H1 (cell line): ENCODE data around the gene FAM151A. TPM values are rescaled to one million over a fixed set of nuclear protein-coding genes. Genes with fewer than 3 reads are reported as not detected.
A peak's percentile ranks its signal among the peaks of the same experiment; 100 is the strongest.

Source experiments
- CTCF ChIA-PET: fragments of 300-600 bp; sonication (Branson Sonifier 250); formaldehyde crosslinking; loops from one replicate; lab custom pipeline; 2021; ENCODE audit not compliant: partially characterized antibody; lab: Charles Lee
- POLR2A ChIA-PET: fragments of 300-600 bp; sonication (Branson Sonifier 250); formaldehyde crosslinking; loops from one replicate; lab custom pipeline; 2021; ENCODE audit warnings: inconsistent platforms; ENCODE audit not compliant: partially characterized antibody; lab: Charles Lee
- DNase-seq, 2 experiments: peaks; one replicate each; pipeline versions ENCODE4 v3.0.0 to v3.0.0-alpha.2; 2010 to 2022; ENCODE audit warnings: low spot score in 2 of 2, low read depth in 1 of 2, mixed read lengths in 1 of 2
- FAIRE-seq: peaks from 2 replicates; lab custom pipeline; 2011; peaks lifted over from hg19 to GRCh38; lab: Jason Lieb, UNC
- H2AFZ ChIP-seq: 2 replicates; pipeline ENCODE4 v1.8.1; 2012; ENCODE audit warnings: low read length, inconsistent platforms
- H2AK5ac ChIP-seq: 2 replicates; pipeline ENCODE4 v1.6.1; 2013; ENCODE audit warnings: low read depth, low read length
- H2BK120ac ChIP-seq: replicated peaks from 2 replicates; pipeline ENCODE3; 2013; ENCODE audit warnings: low read depth, low read length, inconsistent platforms
- H2BK12ac ChIP-seq: 2 replicates; pipeline ENCODE4 v1.6.1; 2013; ENCODE audit warnings: low read depth, low read length
- H2BK15ac ChIP-seq: 2 replicates; pipeline ENCODE4 v1.6.1; 2013; ENCODE audit warnings: low read length
- H2BK20ac ChIP-seq: 2 replicates; pipeline ENCODE4 v1.6.1; 2013; ENCODE audit warnings: low read length
- H2BK5ac ChIP-seq: 2 replicates; pipeline ENCODE4 v1.6.1; 2013; ENCODE audit warnings: low read depth, low read length
- H3K14ac ChIP-seq: 2 replicates; pipeline ENCODE4 v1.6.1; 2013; ENCODE audit warnings: inconsistent platforms; ENCODE audit not compliant: insufficient read length
- H3K18ac ChIP-seq: 2 replicates; pipeline ENCODE4 v1.6.1; 2013; ENCODE audit warnings: low read length; ENCODE audit errors: extremely low read depth
- H3K23ac ChIP-seq: 2 replicates; pipeline ENCODE4 v1.6.1; 2013; ENCODE audit warnings: inconsistent platforms; ENCODE audit not compliant: insufficient read length
- H3K23me2 ChIP-seq: 2 replicates; pipeline ENCODE4 v1.6.1; 2013; ENCODE audit warnings: low read depth, low read length
- H3K27ac ChIP-seq: 2 replicates; pipeline ENCODE4 v1.6.1; 2011; ENCODE audit warnings: low read depth, low read length, inconsistent platforms
- H3K27me3 ChIP-seq, 4 experiments: replicated peaks in 1 of 4; 1 replicate in 1 of 4; 2 replicates in 3 of 4; pipeline versions ENCODE4 v1.6.1 to v1.8.1; 2011 to 2013; ENCODE audit warnings: low read length in 3 of 4, mild to moderate bottlenecking in 3 of 4, inconsistent platforms in 2 of 4, mixed read lengths in 2 of 4, moderate library complexity in 1 of 4; ENCODE audit not compliant: control insufficient read depth in 3 of 4, insufficient read depth in 3 of 4; ENCODE audit errors: extremely low read depth in 1 of 4
- H3K36me3 ChIP-seq, 4 experiments: 2 replicates each; pipeline versions ENCODE4 v1.6.1 to v1.8.1; 2011 to 2013; ENCODE audit warnings: mild to moderate bottlenecking in 4 of 4, low read length in 3 of 4, moderate library complexity in 2 of 4, control low read depth in 1 of 4, inconsistent platforms in 1 of 4; ENCODE audit not compliant: insufficient read depth in 4 of 4, control insufficient read depth in 2 of 4
- H3K4ac ChIP-seq: replicated peaks from 2 replicates; pipeline ENCODE3; 2013; ENCODE audit warnings: low read length, low read depth, mixed read lengths, inconsistent platforms; ENCODE audit not compliant: insufficient read length
- H3K4me1 ChIP-seq, 4 experiments: replicated peaks in 1 of 4; 1 replicate in 1 of 4; 2 replicates in 3 of 4; pipeline versions ENCODE4 v1.6.1 to v1.8.1; 2011 to 2013; ENCODE audit warnings: low read length in 3 of 4, inconsistent platforms in 2 of 4, mixed read lengths in 1 of 4; ENCODE audit not compliant: insufficient read depth in 4 of 4, control insufficient read depth in 3 of 4
- H3K4me2 ChIP-seq, 2 experiments: 2 replicates each; pipeline versions ENCODE4 v1.6.1 to v1.8.1; 2011 to 2013; ENCODE audit warnings: low read depth in 2 of 2, low read length in 2 of 2, control low read depth in 1 of 2, inconsistent platforms in 1 of 2, mild to moderate bottlenecking in 1 of 2; ENCODE audit not compliant: insufficient read depth in 1 of 2
- H3K4me3 ChIP-seq, 4 experiments: fragments of 200-600, 300-600 bp in 1 of 4; sonication (generic), shearing (Covaris generic), sonication (Bioruptor Twin) in 1 of 4; 2 replicates each; pipeline versions ENCODE4 v1.5.1 to v1.8.1; 2011 to 2016; ENCODE audit warnings: low read length in 4 of 4, low read depth in 3 of 4, control low read depth in 2 of 4, inconsistent platforms in 2 of 4, mild to moderate bottlenecking in 2 of 4, mixed read lengths in 1 of 4, moderate library complexity in 1 of 4; ENCODE audit not compliant: insufficient read depth in 2 of 4; ENCODE audit errors: extremely low read depth in 1 of 4
- H3K56ac ChIP-seq: replicated peaks from 2 replicates; pipeline ENCODE3; 2013; ENCODE audit warnings: low read depth, mild to moderate bottlenecking, mixed read lengths, low read length, inconsistent platforms; ENCODE audit not compliant: insufficient read length
- H3K79me1 ChIP-seq: 2 replicates; pipeline ENCODE4 v1.6.1; 2013; ENCODE audit warnings: low read depth, low read length, control low read depth
- H3K79me2 ChIP-seq, 2 experiments: 2 replicates each; pipeline versions ENCODE4 v1.6.1 to v1.8.1; 2012 to 2013; ENCODE audit warnings: low read length in 2 of 2, mild to moderate bottlenecking in 2 of 2, inconsistent platforms in 1 of 2; ENCODE audit not compliant: insufficient read depth in 2 of 2, control insufficient read depth in 1 of 2
- H3K9ac ChIP-seq, 4 experiments: replicated peaks in 1 of 4; 1 replicate in 1 of 4; 2 replicates in 3 of 4; pipeline versions ENCODE4 v1.6.1 to v1.8.1; 2011 to 2013; ENCODE audit warnings: low read depth in 3 of 4, low read length in 3 of 4, control low read depth in 2 of 4, mild to moderate bottlenecking in 2 of 4, moderate library complexity in 2 of 4, inconsistent platforms in 1 of 4; ENCODE audit errors: extremely low read depth in 1 of 4
- H3K9me3 ChIP-seq, 2 experiments: 2 replicates each; pipeline versions ENCODE4 v1.6.1 to v1.8.1; 2012 to 2013; ENCODE audit warnings: mild to moderate bottlenecking in 2 of 2, moderate library complexity in 2 of 2, control low read depth in 1 of 2, inconsistent platforms in 1 of 2, low read depth in 1 of 2, low read length in 1 of 2, mixed read lengths in 1 of 2; ENCODE audit not compliant: insufficient read depth in 2 of 2
- H4K20me1 ChIP-seq, 2 experiments: replicated peaks in 1 of 2; 2 replicates each; pipeline versions ENCODE3 to v1.8.1; 2011 to 2013; ENCODE audit warnings: inconsistent platforms in 2 of 2, low read length in 2 of 2, mild to moderate bottlenecking in 1 of 2; ENCODE audit not compliant: insufficient read depth in 2 of 2, control insufficient read depth in 1 of 2
- H4K5ac ChIP-seq: 2 replicates; pipeline ENCODE4 v1.6.1; 2013; ENCODE audit warnings: low read length, low read depth, mixed read lengths, inconsistent platforms; ENCODE audit not compliant: insufficient read length
- H4K8ac ChIP-seq: 2 replicates; pipeline ENCODE4 v1.8.0; 2013; ENCODE audit warnings: mild to moderate bottlenecking, moderate library complexity, low read length, inconsistent platforms; ENCODE audit not compliant: insufficient read depth; ENCODE audit errors: extremely low read depth
- H4K91ac ChIP-seq: replicated peaks from 2 replicates; pipeline ENCODE3; 2013; ENCODE audit warnings: low read length, mixed read lengths, inconsistent platforms; ENCODE audit not compliant: insufficient read length
- EP300 ChIP-seq, 2 experiments: IDR thresholded peaks; 1 replicate in 1 of 2; 2 replicates in 1 of 2; pipeline ENCODE4 v1.6.1; 2011 to 2012; ENCODE audit warnings: low read depth in 2 of 2, low read length in 2 of 2, mild to moderate bottlenecking in 2 of 2, borderline replicate concordance in 1 of 2, inconsistent platforms in 1 of 2, moderate library complexity in 1 of 2
- EZH2 ChIP-seq: fragments of 200-600 bp; sonication (generic); IDR thresholded peaks from 2 replicates; pipeline ENCODE4 v1.7.1; 2012; ENCODE audit warnings: low read depth, mild to moderate bottlenecking, moderate library complexity, low read length, inconsistent platforms; ENCODE audit not compliant: severe bottlenecking
- HDAC2 ChIP-seq, 2 experiments: fragments of 300-600 bp in 1 of 2; sonication (generic) in 1 of 2; IDR thresholded peaks; 2 replicates each; pipeline ENCODE4 v1.6.1; 2011 to 2012; ENCODE audit warnings: low read depth in 2 of 2, low read length in 2 of 2, mild to moderate bottlenecking in 2 of 2, moderate library complexity in 2 of 2, borderline replicate concordance in 1 of 2, inconsistent platforms in 1 of 2
- NRF1 ChIP-seq: IDR thresholded peaks from 2 replicates; pipeline ENCODE4 v1.6.1; 2011; ENCODE audit warnings: mild to moderate bottlenecking, low read depth, low read length, improper control_type of control experiment
- PHF8 ChIP-seq: fragments of 200-600 bp; sonication (generic); conservative IDR thresholded peaks from 2 replicates; pipeline ENCODE4 v1.7.1; 2012; ENCODE audit warnings: low read depth, mild to moderate bottlenecking, inconsistent platforms, low read length, moderate library complexity
- POLR2AphosphoS5 ChIP-seq: IDR thresholded peaks from 2 replicates; pipeline ENCODE4 v1.6.1; 2011; ENCODE audit warnings: low read depth, low read length
- TAF7 ChIP-seq: optimal IDR thresholded peaks from 2 replicates; pipeline ENCODE3; 2011; ENCODE audit warnings: low read depth, mild to moderate bottlenecking, inconsistent platforms, low read length, moderate library complexity, borderline replicate concordance
- TCF12 ChIP-seq: IDR thresholded peaks from 2 replicates; pipeline ENCODE4 v1.6.1; 2011; ENCODE audit warnings: low read depth, mild to moderate bottlenecking, low read length
- ZNF274 ChIP-seq: IDR thresholded peaks from 2 replicates; pipeline ENCODE4 v1.7.0; 2012; ENCODE audit warnings: low read length, borderline replicate concordance; ENCODE audit errors: extremely low read depth
- WGBS, 2 experiments: shearing (Covaris generic) in 1 of 2; methylation state at CpG; one replicate each; pipeline versions ENCODE4 v1.1.6 to v1.1.7; 2013 to 2015; ENCODE audit warnings: low lambda C conversion rate in 2 of 2, mixed read lengths in 2 of 2, inconsistent platforms in 1 of 2, low coverage in 1 of 2, missing lambda C conversion rate in 1 of 2; ENCODE audit not compliant: insufficient replicate concordance in 2 of 2, insufficient coverage in 1 of 2, insufficient read length in 1 of 2; ENCODE audit errors: extremely low coverage in 1 of 2, missing lambda C conversion rate in 1 of 2; 5-methylcytosine and 5-hydroxymethylcytosine counted together
- polyA plus RNA-seq, 7 experiments: library from polyadenylated mRNA; depleted of rRNA in 3 of 7; stranded (reverse) in 5 of 7; unstranded in 2 of 7; fragments of >200 nt in 5 of 7; fragments of 200-250 nt in 2 of 7; gene quantifications; 1 replicate in 5 of 7; 2 replicates in 1 of 7; 4 replicates in 1 of 7; pipeline versions ENCODE4 v1.2.1 to v1.2.3, GENCODE V29; 2011 to 2013; ENCODE audit warnings: missing spikeins in 2 of 7, mixed read lengths in 2 of 7
- total RNA-seq: library from RNA; stranded (reverse); fragmentation: NEBNext Ultra II Directional; extraction: Animal tissue kit (Norgen Biotek cat#: 25700); gene quantifications from 2 replicates; pipeline ENCODE4 v1.2.1, GENCODE V29; 2021
- TF ChIP-seq, protein P1 (sequence below), 3 experiments: IDR thresholded peaks; 1 replicate in 2 of 3; 2 replicates in 1 of 3; pipeline versions ENCODE4 v1.5.1 to v1.6.1; 2011; ENCODE audit warnings: low read length in 3 of 3, mild to moderate bottlenecking in 3 of 3, inconsistent platforms in 2 of 3, low read depth in 1 of 3, moderate library complexity in 1 of 3; ENCODE audit not compliant: insufficient read depth in 1 of 3; ENCODE audit errors: control extremely low read depth in 1 of 3

The FAM151A gene
- total and polyA plus RNA-seq, 2 of the 8 experiments (the other 6 are each of a cell fraction or from before 2014, with no cell fraction given): not detected

DNA sequence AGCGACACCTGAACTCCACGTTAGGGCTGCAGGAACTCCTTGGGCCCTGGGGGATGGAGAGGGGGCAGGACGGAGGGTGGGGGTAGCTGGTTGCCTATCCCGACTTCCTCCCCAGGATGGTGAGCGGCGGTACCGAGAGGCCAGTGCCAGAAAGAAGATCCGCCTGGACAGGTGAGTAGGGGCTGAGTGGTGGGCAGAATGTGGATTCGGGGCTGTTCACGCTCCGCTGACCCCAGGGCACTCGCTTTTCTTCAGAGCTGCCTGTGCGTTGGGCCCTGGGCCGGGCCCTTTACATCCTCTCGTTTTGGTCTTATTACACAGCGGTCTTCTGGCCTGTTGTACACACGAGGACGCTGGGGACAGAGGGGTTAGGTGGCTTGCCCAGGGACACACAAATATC, 20.8 kb downstream of the FAM151A start:
- POLR2A ChIA-PET: interaction anchor here (1.1 kb wide), 1 partner anchor 10 kb away, joined by 3 read pairs; no protein-coding TSS in a partner anchor
- TF ChIP-seq ZNF274: no peak
- TF ChIP-seq EZH2: no peak
- no peak for TF ChIP-seq EP300 (IDR thresholded peaks at IDR 0.05; ENCODE audit: borderline replicate concordance in 1 of 2, low read depth in 2 of 2, low read length in 2 of 2)
- TF ChIP-seq PHF8: no peak
- TF ChIP-seq, protein P1, sequence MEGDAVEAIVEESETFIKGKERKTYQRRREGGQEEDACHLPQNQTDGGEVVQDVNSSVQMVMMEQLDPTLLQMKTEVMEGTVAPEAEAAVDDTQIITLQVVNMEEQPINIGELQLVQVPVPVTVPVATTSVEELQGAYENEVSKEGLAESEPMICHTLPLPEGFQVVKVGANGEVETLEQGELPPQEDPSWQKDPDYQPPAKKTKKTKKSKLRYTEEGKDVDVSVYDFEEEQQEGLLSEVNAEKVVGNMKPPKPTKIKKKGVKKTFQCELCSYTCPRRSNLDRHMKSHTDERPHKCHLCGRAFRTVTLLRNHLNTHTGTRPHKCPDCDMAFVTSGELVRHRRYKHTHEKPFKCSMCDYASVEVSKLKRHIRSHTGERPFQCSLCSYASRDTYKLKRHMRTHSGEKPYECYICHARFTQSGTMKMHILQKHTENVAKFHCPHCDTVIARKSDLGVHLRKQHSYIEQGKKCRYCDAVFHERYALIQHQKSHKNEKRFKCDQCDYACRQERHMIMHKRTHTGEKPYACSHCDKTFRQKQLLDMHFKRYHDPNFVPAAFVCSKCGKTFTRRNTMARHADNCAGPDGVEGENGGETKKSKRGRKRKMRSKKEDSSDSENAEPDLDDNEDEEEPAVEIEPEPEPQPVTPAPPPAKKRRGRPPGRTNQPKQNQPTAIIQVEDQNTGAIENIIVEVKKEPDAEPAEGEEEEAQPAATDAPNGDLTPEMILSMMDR (IDR thresholded peaks at IDR 0.05; ENCODE audit: control extremely low read depth in 1 of 3, insufficient read depth in 1 of 3, low read depth in 1 of 3, low read length in 3 of 3): no peak
- no peak for TF ChIP-seq HDAC2 (IDR thresholded peaks at IDR 0.05; ENCODE audit: borderline replicate concordance in 1 of 2, low read depth in 2 of 2, low read length in 2 of 2)
- TF ChIP-seq NRF1: no peak
- TF ChIP-seq TAF7: no peak
- no peak for TF ChIP-seq TCF12
- no peak for TF ChIP-seq POLR2AphosphoS5

More for the DNA sequence above, 20.8 kb downstream of the FAM151A start:
- Histone ChIP-seq H2BK20ac (no peak overlapping the region), H3K18ac (no peak overlapping the region), H2AFZ (no peak overlapping the region), H2BK120ac (no peak overlapping the region), H3K14ac (no peak overlapping the region), H3K27ac (no peak overlapping the region), H3K36me3 (no peaks in the 10 kb centered on the region), H4K5ac (no peak overlapping the region), H3K27me3 (no peaks in the 10 kb centered on the region), H3K23me2 (no peaks in the 10 kb centered on the region), H3K4me3 (no peak overlapping the region), H2BK12ac (no peak overlapping the region), H2BK5ac (no peak overlapping the region), H3K56ac (no peak overlapping the region), H3K4ac (no peak overlapping the region), H3K79me2 (no peaks in the 10 kb centered on the region), H3K4me2 (no peak overlapping the region), H3K23ac (no peak overlapping the region), H3K9me3 (no peaks in the 10 kb centered on the region), H4K91ac (no peak overlapping the region), H3K9ac (no peak overlapping the region), H2BK15ac (no peak overlapping the region), H3K79me1 (no peaks in the 10 kb centered on the region), H2AK5ac (no peak overlapping the region), H3K4me1 (peaks cover 0 to 1% (median 0%) of the 10 kb centered on the region in 4 experiments; a peak in 1 of 7 replicates), H4K20me1 (peaks cover 0 to 6% of the 10 kb centered on the region in 2 experiments), H4K8ac (0 out of 2 replicates have a peak overlapping the region, but pooled peaks have one; percentile 47)
- no peak for DNase-seq
- CTCF ChIA-PET: interaction anchor here (0.6 to 1.1 kb wide), 3 partner anchors 88 to 1509 kb away, joined by 3 to 4 read pairs (median 3); no protein-coding TSS in a partner anchor
- 91% methylated on average over 17 of the region's 18 CpGs; no CpG with 5 or more reads in 1 of the 2 experiments for WGBS, 2 experiments
- FAIRE-seq: no peak
